Neural cell (in vitro differentiated cells): ENCODE measurements around the gene OR56A3. TPM values are rescaled to one million over a fixed set of nuclear protein-coding genes. Genes with fewer than 3 reads are reported as not detected.

Source experiments
- H2AFZ ChIP-seq: fragments of 200-600, 300-800 bp; sonication (generic), shearing (Covaris generic); 2 replicates; pipeline ENCODE4 v1.6.0; 2014; ENCODE audit warnings: low read depth, mild to moderate bottlenecking, antibody characterized with exemption, low read length, moderate library complexity
- H3F3A ChIP-seq: fragments of 200-600 bp; shearing (Covaris generic); 2 replicates; pipeline ENCODE4 v1.6.1; 2016; ENCODE audit warnings: mild to moderate bottlenecking, moderate library complexity, mixed read lengths, antibody characterized with exemption, low read length; ENCODE audit not compliant: insufficient read depth, poor library complexity, severe bottlenecking
- H3K27ac ChIP-seq: fragments of 200-600, 300-800 bp; sonication (generic), shearing (Covaris generic); 2 replicates; pipeline ENCODE4 v1.5.1; 2014; ENCODE audit warnings: mild to moderate bottlenecking, low read length, moderate library complexity
- H3K27me3 ChIP-seq: fragments of 300-800, 200-600 bp; sonication (generic), shearing (Covaris generic); 2 replicates; pipeline ENCODE4 v1.6.0; 2014; ENCODE audit warnings: mild to moderate bottlenecking, low read depth, low read length, moderate library complexity; ENCODE audit not compliant: insufficient read depth
- H3K36me3 ChIP-seq: fragments of 300-800, 200-600 bp; sonication (generic), shearing (Covaris generic); 2 replicates; pipeline ENCODE4 v1.5.1; 2014; ENCODE audit warnings: mild to moderate bottlenecking, antibody characterized with exemption, low read length, moderate library complexity; ENCODE audit not compliant: insufficient read depth
- H3K4me2 ChIP-seq: fragments of 300-800, 200-600 bp; sonication (generic), shearing (Covaris generic); 2 replicates; pipeline ENCODE4 v1.6.0; 2014; ENCODE audit warnings: mild to moderate bottlenecking, low read length
- H3K4me3 ChIP-seq: fragments of 300-800, 200-600 bp; sonication (generic), shearing (Covaris generic); 2 replicates; pipeline ENCODE4 v1.5.1; 2014; ENCODE audit warnings: mild to moderate bottlenecking, low read length, moderate library complexity
- H3K79me2 ChIP-seq: fragments of 200-600 bp; shearing (Covaris generic); replicated peaks from 2 replicates; pipeline ENCODE4 v1.6.0; 2014; ENCODE audit warnings: mild to moderate bottlenecking, low read length, moderate library complexity; ENCODE audit not compliant: insufficient read depth
- H3K9ac ChIP-seq: fragments of 300-800, 200-600 bp; sonication (generic), shearing (Covaris generic); 2 replicates; pipeline ENCODE4 v1.6.1; 2016; ENCODE audit warnings: mild to moderate bottlenecking, low read length, mixed read lengths
- H3K9me2 ChIP-seq: fragments of 200-600 bp; shearing (Covaris generic); 2 replicates; pipeline ENCODE4 v1.6.1; 2016; ENCODE audit warnings: mild to moderate bottlenecking, low read length, mixed read lengths; ENCODE audit not compliant: insufficient read depth
- H3K9me3 ChIP-seq: fragments of 200-600, 300-800 bp; sonication (generic), shearing (Covaris generic); 2 replicates; pipeline ENCODE4 v1.6.1; 2016; ENCODE audit warnings: mild to moderate bottlenecking, mixed run types, low read length, moderate library complexity, mixed read lengths
- H4K20me1 ChIP-seq: fragments of 200-600 bp; shearing (Covaris generic); 2 replicates; pipeline ENCODE4 v1.6.1; 2016; ENCODE audit warnings: mild to moderate bottlenecking, mixed run types; ENCODE audit not compliant: insufficient read depth
- EP300 ChIP-seq: fragments of 450-650 bp; conservative IDR thresholded peaks from 2 replicates; pipeline ENCODE4 v1.6.1; 2014; ENCODE audit warnings: antibody characterized with exemption, mild to moderate bottlenecking, moderate library complexity; ENCODE audit not compliant: poor library complexity, severe bottlenecking
- EZH2 ChIP-seq: fragments of 200-600, 300-800 bp; shearing (Covaris generic), sonication (generic); IDR thresholded peaks from 2 replicates; pipeline ENCODE4 v1.6.1; 2014; ENCODE audit warnings: antibody characterized with exemption, low read length, borderline replicate concordance, mild to moderate bottlenecking; ENCODE audit not compliant: insufficient read depth, poor library complexity, severe bottlenecking
- MXI1 ChIP-seq: fragments of 450-650 bp; conservative IDR thresholded peaks from 2 replicates; pipeline ENCODE4 v1.6.1; 2014; ENCODE audit warnings: antibody characterized with exemption, mild to moderate bottlenecking; ENCODE audit not compliant: poor library complexity, severe bottlenecking
- POLR2AphosphoS5 ChIP-seq: IDR thresholded peaks from 2 replicates; pipeline ENCODE4 v1.6.1; 2012
- RAD21 ChIP-seq: fragments of 450-650 bp; conservative IDR thresholded peaks from 2 replicates; pipeline ENCODE4 v1.6.1; 2014; ENCODE audit warnings: antibody characterized with exemption, mild to moderate bottlenecking, moderate library complexity
- REST ChIP-seq: IDR thresholded peaks from 2 replicates; pipeline ENCODE4 v1.6.1; 2012; ENCODE audit warnings: borderline replicate concordance
- SMC3 ChIP-seq: fragments of 450-650 bp; conservative IDR thresholded peaks from 2 replicates; pipeline ENCODE4 v1.6.1; 2014; ENCODE audit warnings: antibody characterized with exemption, mild to moderate bottlenecking, moderate library complexity; ENCODE audit not compliant: poor library complexity
- TAF1 ChIP-seq: IDR thresholded peaks from 2 replicates; pipeline ENCODE4 v1.6.1; 2012; ENCODE audit warnings: low read depth
- polyA plus RNA-seq: library from polyadenylated mRNA; depleted of rRNA; stranded (reverse); fragments of >200 nt; gene quantifications from 2 replicates; pipeline ENCODE4 v1.2.3, GENCODE V29; 2014
- TF ChIP-seq, protein P1 (sequence below): fragments of 450-650 bp; IDR thresholded peaks from 2 replicates; pipeline ENCODE4 v1.5.1; 2014; ENCODE audit warnings: antibody characterized with exemption, mild to moderate bottlenecking, moderate library complexity; ENCODE audit not compliant: poor library complexity, severe bottlenecking

Gene OR56A3
- polyA plus RNA-seq, 1 donor from 2014 or later: not detected

GRCh38 chr11:5930614-5931013, 11.4 kb upstream of the OR56A3 start:
- Histone ChIP-seq H2AFZ (no peak overlapping the region), H3K9me2 (no peaks in the 10 kb centered on the region), H3K4me2 (no peak overlapping the region), H3K4me3 (no peak overlapping the region), H3K27ac (no peak overlapping the region), H4K20me1 (no peaks in the 10 kb centered on the region), H3F3A (no peaks in the 10 kb centered on the region), H3K79me2 (no peaks in the 10 kb centered on the region), H3K9me3 (no peaks in the 10 kb centered on the region), H3K27me3 (no peaks in the 10 kb centered on the region), H3K36me3 (no peaks in the 10 kb centered on the region), H3K9ac (no peak overlapping the region)
- TF ChIP-seq POLR2AphosphoS5 (no peak), EP300 (no peak), SMC3 (no peak), EZH2 (no peak), RAD21 (no peak), MXI1 (no peak)
- TF ChIP-seq, protein P1, sequence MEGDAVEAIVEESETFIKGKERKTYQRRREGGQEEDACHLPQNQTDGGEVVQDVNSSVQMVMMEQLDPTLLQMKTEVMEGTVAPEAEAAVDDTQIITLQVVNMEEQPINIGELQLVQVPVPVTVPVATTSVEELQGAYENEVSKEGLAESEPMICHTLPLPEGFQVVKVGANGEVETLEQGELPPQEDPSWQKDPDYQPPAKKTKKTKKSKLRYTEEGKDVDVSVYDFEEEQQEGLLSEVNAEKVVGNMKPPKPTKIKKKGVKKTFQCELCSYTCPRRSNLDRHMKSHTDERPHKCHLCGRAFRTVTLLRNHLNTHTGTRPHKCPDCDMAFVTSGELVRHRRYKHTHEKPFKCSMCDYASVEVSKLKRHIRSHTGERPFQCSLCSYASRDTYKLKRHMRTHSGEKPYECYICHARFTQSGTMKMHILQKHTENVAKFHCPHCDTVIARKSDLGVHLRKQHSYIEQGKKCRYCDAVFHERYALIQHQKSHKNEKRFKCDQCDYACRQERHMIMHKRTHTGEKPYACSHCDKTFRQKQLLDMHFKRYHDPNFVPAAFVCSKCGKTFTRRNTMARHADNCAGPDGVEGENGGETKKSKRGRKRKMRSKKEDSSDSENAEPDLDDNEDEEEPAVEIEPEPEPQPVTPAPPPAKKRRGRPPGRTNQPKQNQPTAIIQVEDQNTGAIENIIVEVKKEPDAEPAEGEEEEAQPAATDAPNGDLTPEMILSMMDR: no peak

- no peaks in the 10 kb centered on the region for H3K79me2 ChIP-seq
- TF ChIP-seq TAF1 (no peak), MXI1 (no peak), POLR2AphosphoS5 (no peak), SMC3 (no peak), REST (no peak), EP300 (no peak)
- TF ChIP-seq, protein P1: no peak
- no peaks in the 10 kb centered on the region for H3K9me3 ChIP-seq
- no peak overlapping the region for H3K27ac ChIP-seq
- no peak overlapping the region for H3K4me3 ChIP-seq
- no peaks in the 10 kb centered on the region for H3F3A ChIP-seq
- H2AFZ ChIP-seq: no peak overlapping the region
- H3K9ac ChIP-seq: no peak overlapping the region
- H3K36me3 ChIP-seq: no peaks in the 10 kb centered on the region
- no peaks in the 10 kb centered on the region for H3K9me2 ChIP-seq
- H3K27me3 ChIP-seq: no peaks in the 10 kb centered on the region
- H3K4me2 ChIP-seq: no peak overlapping the region
- no peaks in the 10 kb centered on the region for H4K20me1 ChIP-seq
These were observed 11.0 kb upstream of the OR56A3 start for GRCh38 chr11:5931061-5931460.
